ENCODE measurements around the gene GAD2.

- TF ChIP-seq CTCF (IDR thresholded peaks at IDR 0.05) (no peak), POLR2AphosphoS5 (IDR thresholded peaks at IDR 0.05; ENCODE audit: low read depth, low read length) (no peak), SIN3A (IDR thresholded peaks at IDR 0.05; ENCODE audit: borderline replicate concordance, insufficient read depth, low read depth, low read length) (no peak), TCF7L2 (IDR thresholded peaks at IDR 0.05; ENCODE audit: low read depth, low read length) (no peak)
- TF ChIP-seq, protein P1, sequence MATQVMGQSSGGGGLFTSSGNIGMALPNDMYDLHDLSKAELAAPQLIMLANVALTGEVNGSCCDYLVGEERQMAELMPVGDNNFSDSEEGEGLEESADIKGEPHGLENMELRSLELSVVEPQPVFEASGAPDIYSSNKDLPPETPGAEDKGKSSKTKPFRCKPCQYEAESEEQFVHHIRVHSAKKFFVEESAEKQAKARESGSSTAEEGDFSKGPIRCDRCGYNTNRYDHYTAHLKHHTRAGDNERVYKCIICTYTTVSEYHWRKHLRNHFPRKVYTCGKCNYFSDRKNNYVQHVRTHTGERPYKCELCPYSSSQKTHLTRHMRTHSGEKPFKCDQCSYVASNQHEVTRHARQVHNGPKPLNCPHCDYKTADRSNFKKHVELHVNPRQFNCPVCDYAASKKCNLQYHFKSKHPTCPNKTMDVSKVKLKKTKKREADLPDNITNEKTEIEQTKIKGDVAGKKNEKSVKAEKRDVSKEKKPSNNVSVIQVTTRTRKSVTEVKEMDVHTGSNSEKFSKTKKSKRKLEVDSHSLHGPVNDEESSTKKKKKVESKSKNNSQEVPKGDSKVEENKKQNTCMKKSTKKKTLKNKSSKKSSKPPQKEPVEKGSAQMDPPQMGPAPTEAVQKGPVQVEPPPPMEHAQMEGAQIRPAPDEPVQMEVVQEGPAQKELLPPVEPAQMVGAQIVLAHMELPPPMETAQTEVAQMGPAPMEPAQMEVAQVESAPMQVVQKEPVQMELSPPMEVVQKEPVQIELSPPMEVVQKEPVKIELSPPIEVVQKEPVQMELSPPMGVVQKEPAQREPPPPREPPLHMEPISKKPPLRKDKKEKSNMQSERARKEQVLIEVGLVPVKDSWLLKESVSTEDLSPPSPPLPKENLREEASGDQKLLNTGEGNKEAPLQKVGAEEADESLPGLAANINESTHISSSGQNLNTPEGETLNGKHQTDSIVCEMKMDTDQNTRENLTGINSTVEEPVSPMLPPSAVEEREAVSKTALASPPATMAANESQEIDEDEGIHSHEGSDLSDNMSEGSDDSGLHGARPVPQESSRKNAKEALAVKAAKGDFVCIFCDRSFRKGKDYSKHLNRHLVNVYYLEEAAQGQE (IDR thresholded peaks at IDR 0.05; ENCODE audit: insufficient read depth in 1 of 2, low read depth in 2 of 2, low read length in 1 of 2), result no peak
Measured at GRCh38 chr10:26331371-26331770, 114.8 kb downstream of the GAD2 start.
